H1 (cell line): ENCODE data around the gene LRRC32. TPM values are rescaled to one million over a fixed set of nuclear protein-coding genes. Genes with fewer than 3 reads are reported as not detected.

Experiments used
- CTCF ChIA-PET: fragments of 300-600 bp; sonication (Branson Sonifier 250); formaldehyde crosslinking; loops from one replicate; lab custom pipeline; 2021; ENCODE audit not compliant: partially characterized antibody; lab: Charles Lee
- POLR2A ChIA-PET: fragments of 300-600 bp; sonication (Branson Sonifier 250); formaldehyde crosslinking; loops from one replicate; lab custom pipeline; 2021; ENCODE audit warnings: inconsistent platforms; ENCODE audit not compliant: partially characterized antibody; lab: Charles Lee
- DNase-seq, 2 experiments: peaks; one replicate each; pipeline versions ENCODE4 v3.0.0 to v3.0.0-alpha.2; 2010 to 2022; ENCODE audit warnings: low spot score in 2 of 2, low read depth in 1 of 2, mixed read lengths in 1 of 2
- FAIRE-seq: peaks from 2 replicates; lab custom pipeline; 2011; peaks lifted over from hg19 to GRCh38; lab: Jason Lieb, UNC
- H2AFZ ChIP-seq: 2 replicates; pipeline ENCODE4 v1.8.1; 2012; ENCODE audit warnings: low read length, inconsistent platforms
- H2AK5ac ChIP-seq: 2 replicates; pipeline ENCODE4 v1.6.1; 2013; ENCODE audit warnings: low read depth, low read length
- H2BK120ac ChIP-seq: replicated peaks from 2 replicates; pipeline ENCODE3; 2013; ENCODE audit warnings: low read depth, low read length, inconsistent platforms
- H2BK12ac ChIP-seq: 2 replicates; pipeline ENCODE4 v1.6.1; 2013; ENCODE audit warnings: low read depth, low read length
- H2BK15ac ChIP-seq: 2 replicates; pipeline ENCODE4 v1.6.1; 2013; ENCODE audit warnings: low read length
- H2BK20ac ChIP-seq: 2 replicates; pipeline ENCODE4 v1.6.1; 2013; ENCODE audit warnings: low read length
- H2BK5ac ChIP-seq: 2 replicates; pipeline ENCODE4 v1.6.1; 2013; ENCODE audit warnings: low read depth, low read length
- H3K14ac ChIP-seq: 2 replicates; pipeline ENCODE4 v1.6.1; 2013; ENCODE audit warnings: inconsistent platforms; ENCODE audit not compliant: insufficient read length
- H3K18ac ChIP-seq: 2 replicates; pipeline ENCODE4 v1.6.1; 2013; ENCODE audit warnings: low read length; ENCODE audit errors: extremely low read depth
- H3K23ac ChIP-seq: 2 replicates; pipeline ENCODE4 v1.6.1; 2013; ENCODE audit warnings: inconsistent platforms; ENCODE audit not compliant: insufficient read length
- H3K23me2 ChIP-seq: 2 replicates; pipeline ENCODE4 v1.6.1; 2013; ENCODE audit warnings: low read depth, low read length
- H3K27ac ChIP-seq: 2 replicates; pipeline ENCODE4 v1.6.1; 2011; ENCODE audit warnings: low read depth, low read length, inconsistent platforms
- H3K27me3 ChIP-seq, 4 experiments: replicated peaks in 1 of 4; 1 replicate in 1 of 4; 2 replicates in 3 of 4; pipeline versions ENCODE4 v1.6.1 to v1.8.1; 2011 to 2013; ENCODE audit warnings: low read length in 3 of 4, mild to moderate bottlenecking in 3 of 4, inconsistent platforms in 2 of 4, mixed read lengths in 2 of 4, moderate library complexity in 1 of 4; ENCODE audit not compliant: control insufficient read depth in 3 of 4, insufficient read depth in 3 of 4; ENCODE audit errors: extremely low read depth in 1 of 4
- H3K36me3 ChIP-seq, 4 experiments: 2 replicates each; pipeline versions ENCODE4 v1.6.1 to v1.8.1; 2011 to 2013; ENCODE audit warnings: mild to moderate bottlenecking in 4 of 4, low read length in 3 of 4, moderate library complexity in 2 of 4, control low read depth in 1 of 4, inconsistent platforms in 1 of 4; ENCODE audit not compliant: insufficient read depth in 4 of 4, control insufficient read depth in 2 of 4
- H3K4ac ChIP-seq: replicated peaks from 2 replicates; pipeline ENCODE3; 2013; ENCODE audit warnings: low read length, low read depth, mixed read lengths, inconsistent platforms; ENCODE audit not compliant: insufficient read length
- H3K4me1 ChIP-seq, 4 experiments: replicated peaks in 1 of 4; 1 replicate in 1 of 4; 2 replicates in 3 of 4; pipeline versions ENCODE4 v1.6.1 to v1.8.1; 2011 to 2013; ENCODE audit warnings: low read length in 3 of 4, inconsistent platforms in 2 of 4, mixed read lengths in 1 of 4; ENCODE audit not compliant: insufficient read depth in 4 of 4, control insufficient read depth in 3 of 4
- H3K4me2 ChIP-seq, 2 experiments: 2 replicates each; pipeline versions ENCODE4 v1.6.1 to v1.8.1; 2011 to 2013; ENCODE audit warnings: low read depth in 2 of 2, low read length in 2 of 2, control low read depth in 1 of 2, inconsistent platforms in 1 of 2, mild to moderate bottlenecking in 1 of 2; ENCODE audit not compliant: insufficient read depth in 1 of 2
- H3K4me3 ChIP-seq, 4 experiments: fragments of 200-600, 300-600 bp in 1 of 4; sonication (generic), shearing (Covaris generic), sonication (Bioruptor Twin) in 1 of 4; 2 replicates each; pipeline versions ENCODE4 v1.5.1 to v1.8.1; 2011 to 2016; ENCODE audit warnings: low read length in 4 of 4, low read depth in 3 of 4, control low read depth in 2 of 4, inconsistent platforms in 2 of 4, mild to moderate bottlenecking in 2 of 4, mixed read lengths in 1 of 4, moderate library complexity in 1 of 4; ENCODE audit not compliant: insufficient read depth in 2 of 4; ENCODE audit errors: extremely low read depth in 1 of 4
- H3K56ac ChIP-seq: replicated peaks from 2 replicates; pipeline ENCODE3; 2013; ENCODE audit warnings: low read depth, mild to moderate bottlenecking, mixed read lengths, low read length, inconsistent platforms; ENCODE audit not compliant: insufficient read length
- H3K79me1 ChIP-seq: 2 replicates; pipeline ENCODE4 v1.6.1; 2013; ENCODE audit warnings: low read depth, low read length, control low read depth
- H3K79me2 ChIP-seq, 2 experiments: 2 replicates each; pipeline versions ENCODE4 v1.6.1 to v1.8.1; 2012 to 2013; ENCODE audit warnings: low read length in 2 of 2, mild to moderate bottlenecking in 2 of 2, inconsistent platforms in 1 of 2; ENCODE audit not compliant: insufficient read depth in 2 of 2, control insufficient read depth in 1 of 2
- H3K9ac ChIP-seq, 4 experiments: replicated peaks in 1 of 4; 1 replicate in 1 of 4; 2 replicates in 3 of 4; pipeline versions ENCODE4 v1.6.1 to v1.8.1; 2011 to 2013; ENCODE audit warnings: low read depth in 3 of 4, low read length in 3 of 4, control low read depth in 2 of 4, mild to moderate bottlenecking in 2 of 4, moderate library complexity in 2 of 4, inconsistent platforms in 1 of 4; ENCODE audit errors: extremely low read depth in 1 of 4
- H3K9me3 ChIP-seq, 2 experiments: 2 replicates each; pipeline versions ENCODE4 v1.6.1 to v1.8.1; 2012 to 2013; ENCODE audit warnings: mild to moderate bottlenecking in 2 of 2, moderate library complexity in 2 of 2, control low read depth in 1 of 2, inconsistent platforms in 1 of 2, low read depth in 1 of 2, low read length in 1 of 2, mixed read lengths in 1 of 2; ENCODE audit not compliant: insufficient read depth in 2 of 2
- H4K20me1 ChIP-seq, 2 experiments: replicated peaks in 1 of 2; 2 replicates each; pipeline versions ENCODE3 to v1.8.1; 2011 to 2013; ENCODE audit warnings: inconsistent platforms in 2 of 2, low read length in 2 of 2, mild to moderate bottlenecking in 1 of 2; ENCODE audit not compliant: insufficient read depth in 2 of 2, control insufficient read depth in 1 of 2
- H4K5ac ChIP-seq: 2 replicates; pipeline ENCODE4 v1.6.1; 2013; ENCODE audit warnings: low read length, low read depth, mixed read lengths, inconsistent platforms; ENCODE audit not compliant: insufficient read length
- H4K8ac ChIP-seq: 2 replicates; pipeline ENCODE4 v1.8.0; 2013; ENCODE audit warnings: mild to moderate bottlenecking, moderate library complexity, low read length, inconsistent platforms; ENCODE audit not compliant: insufficient read depth; ENCODE audit errors: extremely low read depth
- H4K91ac ChIP-seq: replicated peaks from 2 replicates; pipeline ENCODE3; 2013; ENCODE audit warnings: low read length, mixed read lengths, inconsistent platforms; ENCODE audit not compliant: insufficient read length
- CREB1 ChIP-seq: IDR thresholded peaks from 2 replicates; pipeline ENCODE4 v1.6.1; 2012; ENCODE audit warnings: inconsistent platforms
- EP300 ChIP-seq, 2 experiments: IDR thresholded peaks; 1 replicate in 1 of 2; 2 replicates in 1 of 2; pipeline ENCODE4 v1.6.1; 2011 to 2012; ENCODE audit warnings: low read depth in 2 of 2, low read length in 2 of 2, mild to moderate bottlenecking in 2 of 2, borderline replicate concordance in 1 of 2, inconsistent platforms in 1 of 2, moderate library complexity in 1 of 2
- KDM1A ChIP-seq: fragments of 200-600, 300-600 bp; sonication (generic); IDR thresholded peaks from 2 replicates; pipeline ENCODE4 v1.7.1; 2016; ENCODE audit warnings: mild to moderate bottlenecking, low read length, borderline replicate concordance
- KDM4A ChIP-seq: IDR thresholded peaks from one replicate; pipeline ENCODE4 v1.7.1; 2012; ENCODE audit warnings: low read depth, mild to moderate bottlenecking, moderate library complexity, low read length, inconsistent platforms; ENCODE audit not compliant: severe bottlenecking
- MAX ChIP-seq: IDR thresholded peaks from 2 replicates; pipeline ENCODE4 v1.6.1; 2012; ENCODE audit warnings: inconsistent platforms
- NRF1 ChIP-seq: IDR thresholded peaks from 2 replicates; pipeline ENCODE4 v1.6.1; 2011; ENCODE audit warnings: mild to moderate bottlenecking, low read depth, low read length, improper control_type of control experiment
- RXRA ChIP-seq: IDR thresholded peaks from 2 replicates; pipeline ENCODE4 v1.6.1; 2011; ENCODE audit warnings: low read depth, mild to moderate bottlenecking, low read length, moderate library complexity; ENCODE audit not compliant: insufficient read depth
- SAP30 ChIP-seq: fragments of 300-600 bp; sonication (generic); IDR thresholded peaks from 2 replicates; pipeline ENCODE4 v1.7.1; 2012; ENCODE audit warnings: low read length, moderate library complexity, mild to moderate bottlenecking, inconsistent platforms; ENCODE audit not compliant: insufficient read depth, insufficient replicate concordance
- SIN3A ChIP-seq, 2 experiments: IDR thresholded peaks in 1 of 2; conservative IDR thresholded peaks in 1 of 2; 2 replicates each; pipeline ENCODE4 v1.6.1; 2011 to 2012; ENCODE audit warnings: low read length in 2 of 2, improper control_type of control experiment in 1 of 2, low read depth in 1 of 2, mild to moderate bottlenecking in 1 of 2
- SP4 ChIP-seq: IDR thresholded peaks from 2 replicates; pipeline ENCODE4 v1.6.1; 2012; ENCODE audit warnings: low read length, inconsistent platforms
- USF2 ChIP-seq: IDR thresholded peaks from 2 replicates; pipeline ENCODE4 v1.6.1; 2011; ENCODE audit warnings: low read length, improper control_type of control experiment
- YY1 ChIP-seq: IDR thresholded peaks from 2 replicates; pipeline ENCODE4 v1.6.1; 2011; ENCODE audit warnings: low read depth, mild to moderate bottlenecking, low read length
- WGBS, 2 experiments: shearing (Covaris generic) in 1 of 2; methylation state at CpG; one replicate each; pipeline versions ENCODE4 v1.1.6 to v1.1.7; 2013 to 2015; ENCODE audit warnings: low lambda C conversion rate in 2 of 2, mixed read lengths in 2 of 2, inconsistent platforms in 1 of 2, low coverage in 1 of 2, missing lambda C conversion rate in 1 of 2; ENCODE audit not compliant: insufficient replicate concordance in 2 of 2, insufficient coverage in 1 of 2, insufficient read length in 1 of 2; ENCODE audit errors: extremely low coverage in 1 of 2, missing lambda C conversion rate in 1 of 2; 5-methylcytosine and 5-hydroxymethylcytosine counted together
- polyA plus RNA-seq, 7 experiments: library from polyadenylated mRNA; depleted of rRNA in 3 of 7; stranded (reverse) in 5 of 7; unstranded in 2 of 7; fragments of >200 nt in 5 of 7; fragments of 200-250 nt in 2 of 7; gene quantifications; 1 replicate in 5 of 7; 2 replicates in 1 of 7; 4 replicates in 1 of 7; pipeline versions ENCODE4 v1.2.1 to v1.2.3, GENCODE V29; 2011 to 2013; ENCODE audit warnings: missing spikeins in 2 of 7, mixed read lengths in 2 of 7
- total RNA-seq: library from RNA; stranded (reverse); fragmentation: NEBNext Ultra II Directional; extraction: Animal tissue kit (Norgen Biotek cat#: 25700); gene quantifications from 2 replicates; pipeline ENCODE4 v1.2.1, GENCODE V29; 2021

LRRC32 gene
- total and polyA plus RNA-seq, 2 of the 8 experiments (the other 6 are each of a cell fraction or from before 2014, with no cell fraction given) = 0.99 to 1.9 TPM

GRCh38 chr11:76717816-76718215 lies 47.3 kb upstream of the LRRC32 start:
- H2BK12ac ChIP-seq = no peak overlapping the region
- no peaks in the 10 kb centered on the region for H3K36me3 ChIP-seq
- DNase-seq (no peak), FAIRE-seq (no peak)
- no peak overlapping the region for H3K56ac ChIP-seq
- no peak overlapping the region for H4K8ac ChIP-seq
- no peak overlapping the region for H3K23ac ChIP-seq
- H3K27ac ChIP-seq = no peak overlapping the region
- no peaks in the 10 kb centered on the region for H3K79me2 ChIP-seq
- POLR2A ChIA-PET = interaction anchor here (0.6 kb wide), 1 partner anchor 8 kb away, joined by 6 read pairs; no protein-coding TSS in a partner anchor
- H3K23me2 ChIP-seq = peaks cover 7% of the 10 kb centered on the region; the same call in 1 of the 2 replicates
- 76% methylated on average over 5 of the region's 5 CpGs; no CpG with 5 or more reads in 1 of the 2 experiments for WGBS, 2 experiments
- no peak overlapping the region for H3K9ac ChIP-seq
- no peak overlapping the region for H2BK120ac ChIP-seq
- no peak overlapping the region for H3K4me2 ChIP-seq
- peaks cover 0 to 2% (median 0%) of the 10 kb centered on the region in 4 experiments; a peak in 1 of 7 replicates for H3K4me1 ChIP-seq
- no peak overlapping the region for H2BK20ac ChIP-seq
- H3K27me3 ChIP-seq = no peaks in the 10 kb centered on the region; a peak in 2 of 7 replicates
- H2AK5ac ChIP-seq = no peak overlapping the region
- no peak overlapping the region for H4K91ac ChIP-seq
- H2BK5ac ChIP-seq = no peak overlapping the region
- no peaks in the 10 kb centered on the region for H4K20me1 ChIP-seq
- H3K14ac ChIP-seq = no peak overlapping the region
- no peak overlapping the region for H3K4me3 ChIP-seq
- H3K79me1 ChIP-seq = no peaks in the 10 kb centered on the region
- no peak overlapping the region for H3K4ac ChIP-seq
- no peak overlapping the region for H2BK15ac ChIP-seq
- H2AFZ ChIP-seq = no peak overlapping the region
- H3K9me3 ChIP-seq = no peaks in the 10 kb centered on the region
- no peak overlapping the region for H4K5ac ChIP-seq
- H3K18ac ChIP-seq = no peak overlapping the region
- CTCF ChIA-PET = interaction anchor here (0.7 to 5.0 kb wide), 7 partner anchors 12 to 202 kb away, joined by 3 to 39 read pairs (median 3); no protein-coding TSS in a partner anchor
- TF ChIP-seq KDM1A = no peak
- no peak for TF ChIP-seq SAP30
- TF ChIP-seq RXRA = no peak
- no peak for TF ChIP-seq EP300 (IDR thresholded peaks at IDR 0.05; ENCODE audit: borderline replicate concordance in 1 of 2, low read depth in 2 of 2, low read length in 2 of 2)
- no peak for TF ChIP-seq SP4
- no peak for TF ChIP-seq NRF1
- no peak for TF ChIP-seq KDM4A
- TF ChIP-seq SIN3A (conservative IDR thresholded peaks at IDR 0.05 in 1 of 2, IDR thresholded peaks at IDR 0.05 in 1 of 2; ENCODE audit: low read depth in 1 of 2, low read length in 2 of 2) = no peak
- no peak for TF ChIP-seq CREB1
- TF ChIP-seq MAX = no peak
- no peak for TF ChIP-seq YY1
- no peak for TF ChIP-seq USF2
